ENCODE measurements around the gene IYD.

DNA sequence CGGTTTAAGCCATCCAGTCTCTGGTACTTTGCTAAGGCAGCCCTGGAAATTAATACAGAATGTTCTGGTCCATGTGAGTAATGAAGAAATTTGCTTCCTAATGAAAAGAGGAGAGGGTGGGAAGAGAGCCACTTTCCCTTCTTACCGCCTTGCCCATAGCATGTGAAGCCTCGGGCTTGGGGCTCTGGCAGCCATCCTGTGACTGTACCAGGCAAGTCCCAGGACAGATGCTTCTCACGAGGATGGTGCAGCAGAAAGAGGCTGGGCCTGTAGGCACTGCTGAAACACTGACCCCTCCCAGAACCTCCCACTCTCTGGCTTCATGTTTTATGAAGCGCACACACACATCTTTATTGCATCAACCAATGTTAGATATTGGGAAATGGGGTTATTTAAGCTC lies 74.8 kb downstream of the IYD start:
- no peak for TF ChIP-seq EZH2phosphoT487 (IDR thresholded peaks at IDR 0.05; ENCODE audit: borderline replicate concordance, low read depth, low read length)
- TF ChIP-seq, protein P1, sequence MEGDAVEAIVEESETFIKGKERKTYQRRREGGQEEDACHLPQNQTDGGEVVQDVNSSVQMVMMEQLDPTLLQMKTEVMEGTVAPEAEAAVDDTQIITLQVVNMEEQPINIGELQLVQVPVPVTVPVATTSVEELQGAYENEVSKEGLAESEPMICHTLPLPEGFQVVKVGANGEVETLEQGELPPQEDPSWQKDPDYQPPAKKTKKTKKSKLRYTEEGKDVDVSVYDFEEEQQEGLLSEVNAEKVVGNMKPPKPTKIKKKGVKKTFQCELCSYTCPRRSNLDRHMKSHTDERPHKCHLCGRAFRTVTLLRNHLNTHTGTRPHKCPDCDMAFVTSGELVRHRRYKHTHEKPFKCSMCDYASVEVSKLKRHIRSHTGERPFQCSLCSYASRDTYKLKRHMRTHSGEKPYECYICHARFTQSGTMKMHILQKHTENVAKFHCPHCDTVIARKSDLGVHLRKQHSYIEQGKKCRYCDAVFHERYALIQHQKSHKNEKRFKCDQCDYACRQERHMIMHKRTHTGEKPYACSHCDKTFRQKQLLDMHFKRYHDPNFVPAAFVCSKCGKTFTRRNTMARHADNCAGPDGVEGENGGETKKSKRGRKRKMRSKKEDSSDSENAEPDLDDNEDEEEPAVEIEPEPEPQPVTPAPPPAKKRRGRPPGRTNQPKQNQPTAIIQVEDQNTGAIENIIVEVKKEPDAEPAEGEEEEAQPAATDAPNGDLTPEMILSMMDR (conservative IDR thresholded peaks at IDR 0.05; ENCODE audit: low read length), result no peak

All from OCI-LY7 (cell line).